SK-N-SH (cell line): ENCODE measurements around the gene ACP5. TPM values are rescaled to one million over a fixed set of nuclear protein-coding genes. Genes with fewer than 3 reads are reported as not detected.
"Not testable (repeated sequence)": the region's sequence is repeated elsewhere in the genome, so short reads cannot be mapped to it uniquely, and the experiment has no call there.

Experiments
- CTCF ChIA-PET: fragments of 300-600, 350-600 bp; formaldehyde crosslinking; extraction: SDS; loops from one replicate; lab custom pipeline; 2021; lab: Yijun Ruan, JAX
- POLR2A ChIA-PET: fragments of 350-600 bp; sonication (Branson Sonifier 250); formaldehyde crosslinking; extraction: SDS; loops from one replicate; lab custom pipeline; 2020; ENCODE audit warnings: antibody characterized with exemption, inconsistent platforms; lab: Yijun Ruan, JAX
- DNase-seq: peaks from one replicate; pipeline ENCODE4 v3.0.0; 2012
- H2AFZ ChIP-seq: fragments of 200-600 bp; sonication (generic); 2 replicates; pipeline ENCODE4 v1.8.1; 2016; ENCODE audit warnings: antibody characterized with exemption, mild to moderate bottlenecking, low read depth
- H3F3A ChIP-seq: fragments of 200-600 bp; sonication (generic); replicated peaks from 2 replicates; pipeline ENCODE3; 2016; ENCODE audit warnings: antibody characterized with exemption, mild to moderate bottlenecking; ENCODE audit not compliant: insufficient read depth
- H3K27ac ChIP-seq, 2 experiments: fragments of 200-500 bp in 1 of 2; fragments of 200-600 bp in 1 of 2; sonication (Bioruptor generic) in 1 of 2; sonication (generic), shearing (Covaris generic) in 1 of 2; 2 replicates each; pipeline versions ENCODE4 v1.5.1 to v1.6.1; 2014 to 2016; ENCODE audit warnings: low read depth in 2 of 2, inconsistent platforms in 1 of 2, low read length in 1 of 2, mild to moderate bottlenecking in 1 of 2, mixed read lengths in 1 of 2
- H3K27me3 ChIP-seq: fragments of 200-600 bp; sonication (generic), shearing (Covaris generic); 2 replicates; pipeline ENCODE4 v1.6.1; 2016; ENCODE audit warnings: mixed run types; ENCODE audit not compliant: insufficient read depth
- H3K36me3 ChIP-seq, 2 experiments: fragments of 200-500 bp in 1 of 2; fragments of 200-600 bp in 1 of 2; sonication (Bioruptor generic) in 1 of 2; sonication (generic) in 1 of 2; replicated peaks in 1 of 2; 2 replicates each; pipeline versions ENCODE3 to v1.5.1; 2014 to 2016; ENCODE audit warnings: low read length in 1 of 2, mild to moderate bottlenecking in 1 of 2; ENCODE audit not compliant: insufficient read depth in 2 of 2, control insufficient read depth in 1 of 2
- H3K4me1 ChIP-seq, 2 experiments: fragments of 200-500 bp in 1 of 2; fragments of 200-600 bp in 1 of 2; sonication (Bioruptor generic) in 1 of 2; sonication (generic), shearing (Covaris generic) in 1 of 2; 2 replicates each; pipeline versions ENCODE4 v1.5.1 to v1.6.1; 2014 to 2016; ENCODE audit warnings: low read depth in 1 of 2, low read length in 1 of 2, mixed run types in 1 of 2; ENCODE audit not compliant: insufficient read depth in 2 of 2, control insufficient read depth in 1 of 2
- H3K4me2 ChIP-seq: fragments of 200-600 bp; sonication (generic), shearing (Covaris generic); 2 replicates; pipeline ENCODE4 v1.6.1; 2017; ENCODE audit warnings: mixed run types
- H3K4me3 ChIP-seq, 2 experiments: fragments of 200-500 bp in 1 of 2; fragments of 200-600 bp in 1 of 2; sonication (Bioruptor generic) in 1 of 2; sonication (generic), shearing (Covaris generic) in 1 of 2; 2 replicates each; pipeline versions ENCODE4 v1.5.1 to v1.8.1; 2014 to 2016; ENCODE audit warnings: low read depth in 2 of 2, inconsistent platforms in 1 of 2, low read length in 1 of 2, mild to moderate bottlenecking in 1 of 2, mixed read lengths in 1 of 2, moderate library complexity in 1 of 2
- H3K79me2 ChIP-seq: fragments of 200-600 bp; sonication (generic); 2 replicates; pipeline ENCODE4 v1.8.1; 2017; ENCODE audit warnings: mild to moderate bottlenecking; ENCODE audit not compliant: insufficient read depth
- H3K9ac ChIP-seq: fragments of 200-600 bp; sonication (generic); 2 replicates; pipeline ENCODE4 v1.6.1; 2017; ENCODE audit warnings: mixed run types
- H3K9me2 ChIP-seq: fragments of 200-600 bp; sonication (generic); 2 replicates; pipeline ENCODE4 v1.6.1; 2017; ENCODE audit warnings: mixed run types
- H3K9me3 ChIP-seq: fragments of 200-600 bp; sonication (generic); 2 replicates; pipeline ENCODE4 v1.6.1; 2017; ENCODE audit warnings: mixed run types, mild to moderate bottlenecking, moderate library complexity
- H4K20me1 ChIP-seq: fragments of 200-600 bp; sonication (generic); 2 replicates; pipeline ENCODE4 v1.6.1; 2017; ENCODE audit warnings: mild to moderate bottlenecking, mixed run types; ENCODE audit not compliant: insufficient read depth
- FOSL2 ChIP-seq: IDR thresholded peaks from 2 replicates; pipeline ENCODE4 v1.4.0; 2012; ENCODE audit warnings: low read depth, mild to moderate bottlenecking, moderate library complexity, borderline replicate concordance
- MEF2A ChIP-seq: IDR thresholded peaks from 2 replicates; pipeline ENCODE4 v1.4.0; 2012; ENCODE audit warnings: low read depth, borderline replicate concordance
- RCOR1 ChIP-seq: fragments of 150-350 bp; IDR thresholded peaks from 2 replicates; pipeline ENCODE4 v1.6.1; 2017; ENCODE audit warnings: antibody characterized with exemption, low read length
- TCF12 ChIP-seq: IDR thresholded peaks from 2 replicates; pipeline ENCODE4 v1.4.0; 2012
- TEAD4 ChIP-seq: IDR thresholded peaks from 2 replicates; pipeline ENCODE4 v1.4.0; 2012; ENCODE audit warnings: mild to moderate bottlenecking, borderline replicate concordance; ENCODE audit not compliant: insufficient read depth
- whole genome bisulfite sequencing: methylation state at CpG from one replicate; pipeline ENCODE4 v1.1.6; 2017; ENCODE audit warnings: low lambda C conversion rate; 5-methylcytosine and 5-hydroxymethylcytosine counted together
- polyA plus RNA-seq, 3 experiments: library from polyadenylated mRNA; depleted of rRNA; stranded (reverse); fragments of >200 nt; gene quantifications; 2 replicates each; pipeline ENCODE4 v1.2.3, GENCODE V29; 2012

Gene ACP5
- polyA plus RNA-seq, 1 of the 3 experiments (the other 2 are of a cell fraction): 0.87 TPM

- H3K27me3 ChIP-seq, POLR2A ChIA-PET, DNase-seq, H3K9me3 ChIP-seq, H3K4me2 ChIP-seq, H3K27ac ChIP-seq, H3F3A ChIP-seq, H3K4me1 ChIP-seq, H3K36me3 ChIP-seq, H3K4me3 ChIP-seq, H4K20me1 ChIP-seq, H3K79me2 ChIP-seq, H2AFZ ChIP-seq, H3K9ac ChIP-seq, H3K9me2 ChIP-seq: not testable (repeated sequence)
- CTCF ChIA-PET: interaction anchor here (1.9 kb wide), 1 partner anchor 15 kb away, joined by 7 read pairs; no protein-coding TSS in a partner anchor
- 84% methylated on average over 6 of the region's 6 CpGs for WGBS
These were observed 4.1 kb downstream of the ACP5 start for GRCh38 chr19:11573354-11573753.

GRCh38 chr19:11570039-11570462 lies 7.4 kb downstream of the ACP5 start:
- Histone ChIP-seq H3K4me2 (no peak overlapping the region), H3K9ac (no peak overlapping the region), H3K27ac (no peak overlapping the region), H3K9me3 (no peaks in the 10 kb centered on the region), H3K4me1 (no peaks in the 10 kb centered on the region), H3K9me2 (no peaks in the 10 kb centered on the region), H3K27me3 (no peaks in the 10 kb centered on the region), H3F3A (no peaks in the 10 kb centered on the region), H3K79me2 (no peaks in the 10 kb centered on the region), H2AFZ (no peak overlapping the region), H4K20me1 (no peaks in the 10 kb centered on the region), H3K4me3 (no peak overlapping the region), H3K36me3 (no peaks in the 10 kb centered on the region)
- TF ChIP-seq MEF2A (no peak), RCOR1 (no peak)
- peak; percentile 52 for DNase-seq
- CTCF ChIA-PET: no interaction called here
- POLR2A ChIA-PET: no interaction called here
- 80% methylated on average over 5 of the region's 5 CpGs for WGBS

- Histone ChIP-seq H3K79me2 (no peaks in the 10 kb centered on the region), H3K4me3 (no peak overlapping the region), H3K4me1 (no peaks in the 10 kb centered on the region), H3F3A (peaks cover 2% of the 10 kb centered on the region), H3K36me3 (no peaks in the 10 kb centered on the region), H3K9ac (no peak overlapping the region), H4K20me1 (no peaks in the 10 kb centered on the region), H2AFZ (no peak overlapping the region), H3K27me3 (no peaks in the 10 kb centered on the region), H3K9me2 (no peaks in the 10 kb centered on the region), H3K4me2 (no peak overlapping the region), H3K9me3 (no peaks in the 10 kb centered on the region), H3K27ac (no peak overlapping the region)
- WGBS: 83% methylated on average over 2 of the region's 2 CpGs
- ChIA-PET CTCF (no interaction called here), POLR2A (no interaction called here)
- DNase-seq: no peak
- TF ChIP-seq TCF12: no peak
- no peak for TF ChIP-seq FOSL2
- no peak for TF ChIP-seq TEAD4
- no peak for TF ChIP-seq MEF2A
These were observed 11.3 kb downstream of the ACP5 start for GRCh38 chr19:11566164-11566563.

GRCh38 chr19:11565649-11565980 lies 11.8 kb downstream of the ACP5 start:
- H3K9me2 ChIP-seq, H3K27ac ChIP-seq, H2AFZ ChIP-seq, H3K4me2 ChIP-seq, H4K20me1 ChIP-seq, H3K9ac ChIP-seq, POLR2A ChIA-PET, CTCF ChIA-PET, H3F3A ChIP-seq, H3K36me3 ChIP-seq, H3K4me1 ChIP-seq, DNase-seq, H3K9me3 ChIP-seq, H3K27me3 ChIP-seq, H3K4me3 ChIP-seq, H3K79me2 ChIP-seq: not testable (repeated sequence)
- 89% methylated on average over 5 of the region's 5 CpGs for WGBS

- WGBS: 93% methylated on average over 6 of the region's 6 CpGs
- H3K4me3 ChIP-seq, CTCF ChIA-PET: not testable (repeated sequence)
These were observed 13.2 kb downstream of the ACP5 start for GRCh38 chr19:11564082-11564807.

More at GRCh38 chr19:11564082-11564807, 13.2 kb downstream of the ACP5 start:
- H3K27me3 ChIP-seq, H3F3A ChIP-seq, H3K4me1 ChIP-seq, DNase-seq, H3K9me2 ChIP-seq, POLR2A ChIA-PET, H3K27ac ChIP-seq, H2AFZ ChIP-seq, H3K79me2 ChIP-seq, H3K36me3 ChIP-seq, H3K9me3 ChIP-seq, H3K9ac ChIP-seq, H3K4me2 ChIP-seq, H4K20me1 ChIP-seq: not testable (repeated sequence)
